Hindlimb muscle (tissue), 1 donor: ENCODE data around the gene OSBPL5. TPM values are rescaled to one million over a fixed set of nuclear protein-coding genes. Genes with fewer than 3 reads are reported as not detected.
"Not testable (repeated sequence)": the region's sequence is repeated elsewhere in the genome, so short reads cannot be mapped to it uniquely, and the experiment has no call there.

Experiments
- DNase-seq: peaks from one replicate; pipeline ENCODE4 v3.0.0-alpha.2; 2013
- polyA plus RNA-seq: library from polyadenylated mRNA; unstranded; fragments of 120-200 nt; gene quantifications from one replicate; pipeline ENCODE4 v1.2.1, GENCODE V29; 2013; ENCODE audit not compliant: insufficient read length

The OSBPL5 gene
- polyA plus RNA-seq, 1 donor: 13.2 TPM

GRCh38 chr11:3181725-3182461 is 16.8 kb upstream of the OSBPL5 start:
- no peak for DNase-seq

DNA sequence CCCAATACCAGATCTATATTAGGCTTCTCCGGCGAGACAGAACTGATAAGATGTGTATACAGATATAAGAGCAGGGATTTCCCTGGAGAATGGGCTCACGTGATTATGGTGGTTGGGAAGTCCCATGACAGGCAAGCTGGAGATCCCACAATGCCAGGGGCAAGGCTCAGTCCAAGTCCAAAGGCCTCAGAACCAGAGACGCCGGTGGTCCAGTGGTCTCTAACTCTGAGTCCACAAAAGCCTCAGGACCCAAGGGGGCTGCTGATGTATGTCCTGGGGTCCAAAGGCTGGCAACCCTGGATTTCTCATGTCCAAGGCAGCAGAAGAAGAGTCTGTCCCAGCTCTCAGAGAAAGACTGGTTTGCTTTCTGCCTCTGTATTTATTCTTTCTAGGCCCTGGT is 15.8 kb upstream of the OSBPL5 start:
- no peak for DNase-seq

GRCh38 chr11:3178349-3178748 is 13.2 kb upstream of the OSBPL5 start:
- no peak for DNase-seq

DNA sequence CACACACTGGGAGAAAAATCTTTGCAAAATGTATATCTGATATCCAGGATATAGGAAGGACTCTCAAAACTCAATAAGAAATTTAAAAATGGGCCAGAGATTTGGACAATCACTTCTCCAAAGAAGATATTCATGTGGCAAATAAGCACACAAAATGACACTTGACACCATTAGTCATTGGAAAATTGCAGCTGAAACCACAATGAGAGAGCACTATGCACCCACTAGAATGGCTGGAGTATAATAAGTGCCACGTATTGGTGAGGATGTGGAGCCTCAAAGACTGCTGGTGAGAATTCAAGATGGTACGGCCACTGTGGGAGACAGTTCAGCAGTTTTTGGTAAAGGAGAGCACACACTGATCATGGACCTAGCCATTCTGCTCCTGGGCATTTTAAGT is 12.8 kb upstream of the OSBPL5 start:
- DNase-seq: no peak

GRCh38 chr11:3176487-3176886 is 11.4 kb upstream of the OSBPL5 start:
- no peak for DNase-seq

DNA sequence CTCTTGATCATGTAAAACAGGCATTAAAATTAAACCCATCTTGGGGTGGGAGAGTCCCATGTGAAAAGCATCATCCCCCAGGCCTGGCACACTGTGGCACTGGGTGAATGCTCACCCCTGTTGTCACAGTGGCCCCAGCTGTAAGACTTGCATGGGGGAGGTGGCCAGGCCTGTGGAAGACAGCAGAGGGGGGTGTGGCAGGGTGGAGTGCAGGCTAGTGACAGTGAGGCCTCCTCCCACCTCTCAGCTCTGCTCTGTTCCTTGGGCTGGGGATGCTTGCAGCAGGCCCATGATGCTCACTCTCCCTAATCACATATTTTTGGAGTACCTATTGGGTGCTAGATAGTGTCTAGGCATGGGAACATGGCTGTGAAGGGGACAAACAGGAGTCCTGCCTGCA is 10.1 kb upstream of the OSBPL5 start:
- DNase-seq: no peak

DNA sequence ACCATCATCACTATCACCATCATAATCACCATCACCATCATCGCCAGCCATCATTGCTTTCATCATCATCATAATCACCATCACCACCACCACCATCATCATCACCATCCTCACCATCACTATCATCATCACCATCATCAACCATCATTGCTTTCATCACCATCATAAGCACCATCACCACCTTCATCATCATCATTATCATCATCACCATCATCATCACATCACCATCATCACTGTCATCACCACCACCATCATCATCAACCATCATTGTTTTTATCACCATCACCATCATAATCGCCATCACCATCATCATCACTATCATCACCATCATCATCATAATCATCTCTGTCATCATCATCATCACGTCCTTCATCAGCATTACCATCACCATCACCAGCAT is 9.3 kb upstream of the OSBPL5 start:
- no peak for DNase-seq

DNA sequence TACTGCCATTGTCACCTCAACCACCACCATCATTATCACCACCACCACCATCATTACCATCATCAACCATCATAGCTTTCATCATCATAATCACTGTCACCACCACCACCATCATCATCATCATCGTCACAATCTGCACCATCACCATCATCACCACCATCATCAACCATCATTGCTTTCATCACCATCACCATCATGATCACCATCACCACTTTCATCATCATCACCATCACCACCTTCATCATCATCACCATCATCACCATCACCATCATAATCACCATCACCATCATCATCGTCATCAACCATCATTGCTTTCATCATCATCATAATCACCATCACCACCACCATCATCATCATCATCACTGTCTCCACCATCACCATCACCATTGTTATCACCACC is 8.7 kb upstream of the OSBPL5 start:
- DNase-seq: no peak

DNA sequence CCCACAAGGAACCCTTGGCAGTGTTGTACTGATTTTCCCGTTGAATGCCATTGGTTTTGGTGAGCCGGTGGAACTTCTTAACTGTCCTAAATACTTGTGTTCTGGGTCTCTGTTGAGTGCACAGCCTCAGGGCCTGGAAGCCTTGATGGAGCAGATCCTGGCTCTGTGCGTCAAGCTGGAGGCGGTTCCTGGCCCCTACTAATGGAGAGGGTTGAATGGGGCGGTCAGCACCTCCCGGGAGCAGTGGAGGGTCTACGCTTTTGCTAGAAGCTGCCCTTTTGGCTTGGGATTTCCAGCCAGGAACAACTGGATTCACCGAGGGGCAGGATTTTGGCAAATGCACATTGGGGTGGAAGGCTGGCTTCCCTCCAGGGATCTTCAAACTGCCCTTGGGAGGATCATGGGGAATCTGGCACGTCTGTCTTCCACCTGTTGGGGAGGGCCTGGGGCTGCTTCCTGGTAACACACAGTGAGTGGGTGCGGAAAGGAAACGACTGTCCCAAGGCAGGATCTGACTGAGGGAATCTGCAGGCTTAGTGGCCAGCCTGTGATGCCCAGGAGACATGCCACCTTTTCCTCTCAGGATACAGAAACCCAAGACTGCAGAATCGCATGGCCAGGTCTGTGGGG is 6.9 kb upstream of the OSBPL5 start:
- DNase-seq: no peak

DNA sequence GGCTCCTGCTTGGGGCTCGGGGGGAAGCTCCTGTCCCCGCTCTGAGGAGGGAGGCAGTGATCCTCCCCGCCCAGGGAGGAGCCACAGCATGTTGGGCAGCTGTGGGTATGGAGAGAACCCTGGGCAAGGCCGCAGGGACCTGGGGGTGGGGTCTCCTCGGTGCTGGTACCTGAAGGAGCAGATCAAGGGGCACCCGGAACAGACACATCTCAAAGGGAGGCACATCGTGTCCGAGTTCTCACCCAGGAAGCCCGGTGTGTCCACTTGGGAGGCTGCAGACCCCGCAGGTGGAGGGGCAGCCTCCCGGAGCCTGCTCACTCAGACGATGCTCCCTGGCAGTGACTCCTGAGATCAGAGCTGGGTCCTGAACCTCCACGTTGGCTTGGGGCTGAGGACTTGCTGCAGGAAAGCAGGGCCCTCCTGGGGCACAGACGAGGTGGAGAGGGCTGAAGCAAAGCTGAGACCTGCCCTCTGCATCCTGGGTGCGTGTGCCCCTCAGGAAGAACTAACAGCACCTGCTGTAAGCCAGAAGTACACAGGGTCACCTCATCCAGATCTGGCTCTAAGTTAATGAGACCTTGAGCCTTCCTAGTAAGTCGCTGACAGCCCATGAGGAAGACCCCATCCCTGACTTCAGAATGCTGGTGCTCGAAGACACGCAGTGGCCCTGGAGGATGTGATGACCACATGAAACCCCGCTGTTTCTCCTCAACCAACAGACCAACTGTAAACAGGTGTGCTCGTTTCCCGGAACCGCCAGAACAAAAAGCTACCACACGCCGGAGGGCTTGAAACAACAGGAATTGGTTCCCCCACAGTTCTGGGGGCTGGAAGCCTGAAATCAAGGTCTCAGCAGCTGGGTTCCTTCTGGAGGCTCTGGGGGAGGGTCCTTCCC is 5.9 kb upstream of the OSBPL5 start:
- no peak for DNase-seq

- no peak for DNase-seq
Measured at GRCh38 chr11:3170044-3170755, 5.1 kb upstream of the OSBPL5 start.

DNA sequence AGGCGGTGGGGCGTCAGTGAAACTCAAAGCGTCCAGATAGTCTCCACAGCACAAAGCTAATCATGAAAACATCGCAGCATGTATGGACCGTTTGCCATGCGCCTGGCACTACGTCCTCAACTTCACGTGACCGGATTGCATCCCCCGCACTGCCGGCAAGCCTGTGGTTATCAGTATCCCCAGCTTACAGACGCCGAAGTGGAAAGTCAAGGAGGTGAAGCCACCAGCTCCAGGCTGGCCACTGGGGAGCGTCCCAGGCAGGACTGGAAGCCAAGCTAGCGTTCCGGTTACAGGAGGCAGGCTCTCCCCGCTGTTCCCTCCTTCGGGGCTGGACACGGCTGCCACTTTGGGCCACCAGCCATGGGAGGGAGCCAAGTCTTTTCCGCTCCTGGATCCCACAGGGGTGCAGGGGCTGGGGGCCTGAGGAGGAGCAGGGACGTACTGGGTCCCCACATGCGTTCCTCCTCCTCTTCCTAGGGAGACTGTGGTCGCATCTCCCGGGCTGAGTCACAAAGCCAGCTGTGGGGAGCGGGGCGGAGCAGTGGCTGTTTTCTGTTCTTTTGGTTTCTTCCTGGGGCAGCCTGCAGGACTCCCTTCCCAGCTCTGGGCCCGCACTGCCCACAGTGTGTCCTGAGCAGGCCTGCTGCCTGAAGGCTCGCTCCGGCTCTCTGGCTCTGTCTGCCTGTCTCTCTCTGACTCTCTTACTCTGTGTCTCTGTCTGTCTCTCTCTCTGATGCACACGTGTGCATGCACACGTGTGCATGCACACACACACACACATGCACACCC is 4.3 kb upstream of the OSBPL5 start:
- peak; percentile 58 for DNase-seq

GRCh38 chr11:3168742-3169254 is 3.7 kb upstream of the OSBPL5 start:
- not testable (repeated sequence) for DNase-seq

- DNase-seq: no peak
Measured at GRCh38 chr11:3167143-3168119, 2.3 kb upstream of the OSBPL5 start.

GRCh38 chr11:3166268-3167142 is 1.4 kb upstream of the OSBPL5 start:
- DNase-seq: no peak

GRCh38 chr11:3165916-3166267 is 782 bp upstream of the OSBPL5 start:
- no peak for DNase-seq

DNA sequence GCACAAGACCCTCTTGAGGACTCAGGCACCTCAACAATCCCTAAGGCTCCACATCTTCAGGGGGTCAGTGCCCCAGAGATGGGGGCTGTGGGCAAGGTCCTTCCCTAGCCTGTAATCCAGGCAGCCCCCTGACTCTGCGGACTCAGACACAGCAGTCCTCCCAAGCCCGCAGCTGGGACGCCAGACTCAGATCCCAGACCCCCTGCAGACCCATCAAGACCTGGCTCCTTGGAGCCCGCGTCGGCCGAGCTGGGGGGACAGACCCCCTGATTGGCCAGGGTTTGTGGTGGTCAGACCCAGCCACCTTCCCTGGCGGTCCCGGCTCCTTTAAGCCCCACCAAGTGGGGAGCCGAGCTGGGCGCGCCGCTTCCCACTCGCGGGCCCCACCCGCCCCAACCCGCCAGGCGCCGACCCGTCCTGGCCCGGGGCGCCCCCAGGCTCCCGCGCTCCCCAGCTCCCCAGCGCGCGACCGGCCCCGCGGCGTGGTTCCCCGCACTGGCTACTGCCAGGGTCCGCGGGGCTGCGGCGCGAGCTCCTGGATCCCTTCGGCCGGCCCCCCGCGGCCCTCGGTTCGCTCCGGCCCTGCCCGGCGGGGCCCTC is 458 bp downstream of the OSBPL5 start:
- DNase-seq: no peak

DNA sequence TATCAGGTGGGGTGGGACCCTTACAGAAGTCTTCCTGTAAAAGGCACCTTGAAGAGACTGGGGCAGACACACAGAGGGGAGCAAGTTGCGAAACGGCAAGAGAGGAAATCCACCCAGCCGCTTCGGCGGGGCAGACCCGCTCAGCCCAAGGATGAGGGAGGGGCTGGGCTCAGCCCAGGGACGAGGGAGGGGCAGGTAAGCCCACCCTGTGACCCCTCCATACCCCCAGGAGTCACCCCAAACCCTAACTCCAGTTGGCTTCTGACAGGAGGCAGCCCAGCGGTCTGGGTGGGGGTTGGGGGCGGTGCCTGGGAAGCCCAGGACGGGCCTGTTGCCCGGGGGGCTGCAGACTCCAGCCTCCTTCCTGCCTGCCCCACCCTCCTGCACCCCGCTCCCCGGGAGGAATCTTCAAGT is 965 bp downstream of the OSBPL5 start:
- DNase-seq: no peak
